ENCODE results near the gene RAMP1.
A peak's percentile ranks its signal among the peaks of the same experiment; 100 is the strongest.

Gene RAMP1

GRCh38 chr2:237917696-237918374, 58.4 kb downstream of the RAMP1 start:
- DNase-seq (ENCODE audit: low spot score) = no peak

- DNase-seq (ENCODE audit: low spot score) = no peak
These were observed 60.2 kb downstream of the RAMP1 start for GRCh38 chr2:237919593-237919992.

- DNase-seq (ENCODE audit: low spot score) = peak; percentile 68
These were observed 61.2 kb downstream of the RAMP1 start for GRCh38 chr2:237920673-237921072.

- no peak for DNase-seq (ENCODE audit: low spot score)
These were observed 62.6 kb downstream of the RAMP1 start for GRCh38 chr2:237921967-237922492.

GRCh38 chr2:237922641-237923361, 63.4 kb downstream of the RAMP1 start:
- DNase-seq (ENCODE audit: low spot score) = no peak

- peak; percentile 93 for DNase-seq (ENCODE audit: low spot score)
These were observed 64.2 kb downstream of the RAMP1 start for GRCh38 chr2:237923481-237924163.

GRCh38 chr2:237924164-237924534, 64.7 kb downstream of the RAMP1 start:
- no peak for DNase-seq (ENCODE audit: low spot score)

- DNase-seq (ENCODE audit: low spot score) = no peak
These were observed 67.7 kb downstream of the RAMP1 start for GRCh38 chr2:237927135-237927534.

- DNase-seq (ENCODE audit: low spot score) = no peak
These were observed 68.6 kb downstream of the RAMP1 start for GRCh38 chr2:237927986-237928385.

GRCh38 chr2:237929979-237930378, 70.6 kb downstream of the RAMP1 start:
- DNase-seq (ENCODE audit: low spot score) = no peak

GRCh38 chr2:237931205-237931721, 71.8 kb downstream of the RAMP1 start:
- peak; percentile 45 for DNase-seq (ENCODE audit: low spot score)

GRCh38 chr2:237932731-237933131, 73.3 kb downstream of the RAMP1 start:
- DNase-seq (ENCODE audit: low spot score) = peak; percentile 61

- no peak for DNase-seq (ENCODE audit: low spot score)
These were observed 74.8 kb downstream of the RAMP1 start for GRCh38 chr2:237934186-237934585.

- no peak for DNase-seq (ENCODE audit: low spot score)
These were observed 76.5 kb downstream of the RAMP1 start for GRCh38 chr2:237935740-237936452.

GRCh38 chr2:237939251-237939650, 79.8 kb downstream of the RAMP1 start:
- DNase-seq (ENCODE audit: low spot score) = no peak

GRCh38 chr2:237940828-237941227, 81.4 kb downstream of the RAMP1 start:
- no peak for DNase-seq (ENCODE audit: low spot score)

- DNase-seq (ENCODE audit: low spot score) = no peak
These were observed 81.8 kb downstream of the RAMP1 start for GRCh38 chr2:237941239-237941638.

- DNase-seq (ENCODE audit: low spot score) = no peak
These were observed 83.1 kb downstream of the RAMP1 start for GRCh38 chr2:237942513-237942899.

- no peak for DNase-seq (ENCODE audit: low spot score)
These were observed 84.1 kb downstream of the RAMP1 start for GRCh38 chr2:237943395-237944094.

- no peak for DNase-seq (ENCODE audit: low spot score)
These were observed 84.9 kb downstream of the RAMP1 start for GRCh38 chr2:237944302-237944701.

GRCh38 chr2:237946423-237946822, 87.0 kb downstream of the RAMP1 start:
- DNase-seq (ENCODE audit: low spot score) = no peak

All from AG08395 (cell line).